GM21526 (cell line): Measurements from ENCODE around the gene UBE3B.

ENCODE experiments used
- ATAC-seq: cut with Tn5 transposase; IDR thresholded peaks from one replicate; pipeline ENCODE4 v1.9.1; 2021; ENCODE audit warnings: moderate library complexity; ENCODE audit not compliant: unreplicated experiment, low FRiP score

Gene UBE3B

DNA sequence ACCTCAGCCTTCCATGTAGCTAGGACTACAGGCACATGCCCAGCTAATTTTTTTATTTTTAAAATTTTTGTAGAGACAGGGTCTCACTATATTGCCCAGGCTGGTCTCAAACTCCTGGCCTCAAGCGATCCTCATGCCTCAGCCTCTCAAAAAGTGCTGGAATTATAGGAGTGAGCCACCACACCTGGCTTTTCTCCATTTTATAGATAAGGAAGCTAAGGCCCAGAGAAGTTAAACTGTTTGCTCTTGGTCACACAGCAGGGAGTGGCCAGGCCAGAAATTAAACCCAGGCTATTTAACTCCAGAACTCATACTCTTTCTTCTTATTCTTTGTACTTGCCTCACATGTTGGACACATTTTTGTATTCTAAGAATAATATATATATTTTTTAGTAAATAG lies 16.5 kb downstream of the UBE3B start:
- no peak for ATAC-seq

DNA sequence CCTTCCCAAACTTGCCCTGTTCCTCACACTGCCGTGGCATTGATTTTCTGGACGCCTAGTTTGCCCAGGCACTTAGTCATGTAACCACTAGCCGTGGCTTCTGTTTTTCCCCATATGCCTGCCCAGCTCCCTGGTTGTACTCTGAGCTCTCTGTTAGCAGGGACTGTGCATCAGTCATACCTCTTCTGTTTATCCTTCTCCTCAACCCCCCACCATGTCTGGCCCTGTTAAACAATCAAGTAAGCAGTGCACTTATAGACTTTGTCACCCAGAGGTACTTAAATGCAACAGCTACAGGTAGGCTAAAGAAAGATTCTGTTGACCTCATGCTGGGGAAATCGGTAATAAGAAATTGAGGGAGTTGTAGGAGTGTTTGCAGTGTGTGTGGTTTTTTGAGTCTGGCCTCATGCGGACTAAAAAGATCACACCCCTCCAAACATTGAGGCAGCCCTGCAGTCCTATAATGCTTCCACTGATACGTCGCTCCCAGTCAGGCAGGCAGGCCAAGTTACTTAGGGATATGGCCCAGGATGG lies 17.0 kb downstream of the UBE3B start:
- no peak for ATAC-seq

DNA sequence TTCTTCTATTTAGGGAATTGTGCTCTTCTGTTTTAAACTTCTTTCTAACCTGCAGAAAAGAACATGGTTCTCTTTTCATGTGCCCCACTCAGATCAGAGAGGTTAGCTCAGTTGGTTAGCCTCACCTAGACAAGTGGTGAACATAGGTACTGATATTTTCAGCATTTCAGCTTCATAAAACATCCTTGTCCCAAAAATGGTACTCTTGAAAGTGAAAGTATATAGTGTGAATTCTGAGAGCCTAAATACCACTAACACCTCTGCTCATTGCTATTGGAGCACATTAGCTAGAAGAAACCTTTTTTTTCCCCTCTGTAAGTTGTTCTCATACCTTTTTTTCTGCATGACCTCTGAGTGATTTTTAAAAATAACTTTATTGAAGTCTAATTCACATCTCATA lies 17.6 kb downstream of the UBE3B start:
- ATAC-seq, result no peak

DNA sequence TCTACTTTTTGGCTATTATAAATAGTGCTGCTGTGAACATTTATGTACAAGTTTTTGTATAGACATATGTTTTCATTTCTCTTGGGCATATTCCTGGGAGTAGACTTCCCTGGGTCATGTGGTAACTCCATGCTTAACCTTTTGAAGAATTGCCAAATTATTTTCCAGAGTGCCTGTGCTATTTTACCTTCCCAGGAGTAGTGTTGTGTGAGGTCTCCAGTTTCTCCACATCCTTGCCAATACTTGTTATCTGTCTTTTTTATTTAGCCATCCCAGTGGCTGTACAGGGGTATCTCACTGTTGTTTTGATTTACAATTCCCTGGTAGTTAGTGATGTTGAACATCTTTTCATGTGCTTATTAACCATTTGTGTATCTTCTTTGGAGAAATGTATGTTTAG lies 18.9 kb downstream of the UBE3B start:
- ATAC-seq, result no peak

DNA sequence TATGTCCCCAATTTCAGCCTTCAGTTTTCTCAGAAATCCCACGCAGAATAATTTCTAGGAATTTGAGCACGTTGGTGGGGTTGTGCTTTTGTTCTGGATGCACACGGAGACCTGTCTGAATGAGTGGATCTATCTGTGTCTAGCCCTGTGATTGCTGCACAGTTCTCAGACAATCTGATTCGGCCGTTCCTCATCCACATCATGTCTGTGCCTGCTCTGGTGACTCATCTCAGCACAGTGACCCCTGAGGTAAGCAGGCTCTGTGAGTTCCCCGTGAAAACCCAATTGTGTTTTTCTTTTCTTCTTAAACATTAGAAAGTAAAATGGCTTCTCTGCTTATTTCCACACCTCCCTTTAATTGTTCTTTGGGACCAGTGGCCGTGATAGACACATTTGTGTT lies 20.2 kb downstream of the UBE3B start:
- no peak for ATAC-seq

DNA sequence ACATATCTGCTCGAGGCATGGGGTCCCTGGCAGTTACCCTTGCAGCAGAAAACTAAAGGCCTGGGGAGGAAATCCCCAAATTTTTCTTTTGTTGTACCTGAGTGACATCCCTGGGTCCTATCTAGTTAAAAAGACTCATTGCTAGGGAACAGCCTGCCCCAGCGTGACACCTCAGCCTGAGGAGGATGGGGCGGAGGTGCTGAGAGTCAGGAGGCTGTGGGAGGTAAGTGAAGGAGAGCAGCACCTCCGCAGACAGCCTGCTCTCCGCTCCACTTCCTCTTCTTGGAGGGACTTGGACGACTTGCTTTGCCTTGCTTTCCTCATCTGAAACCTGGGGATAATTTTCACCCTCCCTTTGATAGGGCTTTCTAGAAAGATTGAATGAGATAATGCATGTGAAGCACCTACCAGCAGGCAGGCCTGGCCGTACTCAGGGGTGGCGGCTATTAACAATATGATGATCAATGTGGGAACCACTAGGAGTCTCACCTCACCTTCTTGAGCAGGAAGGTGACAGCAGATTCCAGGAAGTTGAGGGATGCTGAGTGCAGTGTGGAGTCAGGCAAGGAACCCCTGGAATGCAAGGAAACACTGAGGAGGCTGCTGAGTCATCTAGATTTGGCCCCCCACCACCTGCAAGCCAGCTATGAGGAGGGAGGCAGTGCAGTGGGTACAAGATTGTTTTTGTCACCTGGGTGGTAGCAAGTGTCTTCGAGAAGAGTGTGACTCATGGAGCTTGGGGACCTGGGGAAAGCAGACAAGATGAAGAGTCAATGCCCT lies 23.2 kb downstream of the UBE3B start:
- no peak for ATAC-seq

DNA sequence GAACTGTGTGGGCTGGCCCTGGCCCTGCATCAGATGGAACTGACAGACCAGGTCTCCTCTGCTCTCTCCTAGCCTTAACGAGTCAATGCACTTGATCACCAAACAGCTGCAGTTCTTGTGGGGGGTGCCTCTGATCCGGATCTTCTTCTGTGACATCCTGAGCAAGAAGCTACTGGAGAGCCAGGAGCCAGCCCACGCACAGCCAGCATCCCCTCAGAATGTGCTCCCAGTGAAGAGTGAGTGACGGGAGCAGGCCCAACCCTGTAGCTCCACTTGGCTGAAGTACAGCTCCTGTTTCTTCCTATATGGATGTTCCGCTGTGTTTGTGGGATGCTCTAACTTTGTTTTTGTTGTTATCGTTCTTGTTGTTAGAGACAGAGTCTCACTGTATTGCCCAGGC lies 23.9 kb downstream of the UBE3B start:
- no peak for ATAC-seq

DNA sequence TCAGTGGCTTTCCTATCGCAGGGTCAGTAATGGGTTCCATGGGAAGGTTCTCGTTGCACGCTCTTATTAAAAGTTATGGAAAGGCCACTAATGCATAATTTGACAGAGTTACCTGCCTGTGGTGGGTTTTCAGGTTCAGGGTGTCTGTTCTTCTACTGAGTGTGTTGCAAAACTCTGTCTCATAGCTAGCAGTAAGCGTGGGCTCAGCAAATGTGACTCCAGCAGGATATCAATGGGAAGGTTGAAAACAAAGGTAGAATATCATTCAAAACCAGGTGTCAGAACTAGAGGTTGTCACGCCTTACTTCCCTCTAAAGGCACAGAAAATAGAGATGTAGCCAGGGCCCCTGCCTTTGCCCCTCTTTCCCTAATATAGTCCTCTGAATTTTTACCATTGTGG lies 24.9 kb downstream of the UBE3B start:
- no peak for ATAC-seq

DNA sequence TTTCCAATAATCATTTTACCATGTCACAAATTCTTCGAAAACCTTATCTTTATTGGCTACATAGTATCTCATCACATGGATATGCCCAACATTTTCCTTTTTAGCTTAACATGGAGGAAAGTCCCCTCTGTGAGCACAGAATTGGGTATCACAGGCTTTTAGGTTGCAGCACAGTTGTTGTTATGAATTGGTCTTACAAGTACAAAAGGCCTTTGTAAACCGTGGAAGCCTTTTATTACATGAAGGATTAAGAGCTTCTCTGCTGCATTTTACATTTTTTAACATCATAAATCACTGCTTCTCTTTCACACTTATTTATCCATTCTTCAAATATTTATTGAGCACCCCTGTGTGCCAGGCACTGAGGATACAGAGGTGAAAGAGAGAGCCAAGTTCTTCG lies 26.2 kb downstream of the UBE3B start:
- no peak for ATAC-seq

DNA sequence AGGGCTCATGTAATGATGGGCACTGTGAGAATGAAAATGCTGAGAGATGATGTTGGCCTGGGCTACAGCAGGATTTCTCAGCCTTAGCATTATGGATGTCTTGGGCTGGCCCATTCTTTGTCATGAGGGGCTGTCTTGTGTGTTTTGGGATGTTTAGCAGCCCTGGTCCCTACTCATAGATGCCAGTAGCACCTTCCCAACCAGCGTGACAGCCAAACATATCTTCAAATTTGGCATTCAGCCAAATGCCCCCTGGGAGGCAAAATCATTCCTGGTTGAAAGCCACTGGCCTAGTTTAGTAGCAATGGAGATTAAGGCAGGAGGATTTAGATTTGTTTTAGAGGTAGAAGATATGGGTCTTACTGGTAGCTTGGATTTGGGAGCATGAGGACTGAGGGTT lies 26.6 kb downstream of the UBE3B start:
- no peak for ATAC-seq

DNA sequence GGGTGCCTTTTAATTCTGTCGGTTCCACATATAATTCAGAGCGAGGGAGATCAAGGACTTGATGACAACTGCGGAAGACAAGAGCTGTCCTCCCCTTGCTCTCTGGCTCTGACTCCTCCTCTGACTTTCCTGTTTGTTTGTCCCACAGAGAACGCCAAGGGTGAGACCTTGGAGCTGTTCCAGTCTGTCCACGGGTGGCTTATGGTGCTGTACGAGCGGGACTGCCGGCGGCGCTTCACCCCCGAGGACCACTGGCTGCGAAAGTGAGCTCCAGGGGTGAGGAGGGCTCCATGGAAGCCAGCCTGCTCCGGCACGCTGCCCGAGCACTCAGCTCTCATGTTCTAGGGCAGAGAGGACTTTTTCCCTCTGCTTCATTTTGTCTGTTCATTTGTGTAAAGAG lies 32.8 kb downstream of the UBE3B start:
- ATAC-seq, result no peak

DNA sequence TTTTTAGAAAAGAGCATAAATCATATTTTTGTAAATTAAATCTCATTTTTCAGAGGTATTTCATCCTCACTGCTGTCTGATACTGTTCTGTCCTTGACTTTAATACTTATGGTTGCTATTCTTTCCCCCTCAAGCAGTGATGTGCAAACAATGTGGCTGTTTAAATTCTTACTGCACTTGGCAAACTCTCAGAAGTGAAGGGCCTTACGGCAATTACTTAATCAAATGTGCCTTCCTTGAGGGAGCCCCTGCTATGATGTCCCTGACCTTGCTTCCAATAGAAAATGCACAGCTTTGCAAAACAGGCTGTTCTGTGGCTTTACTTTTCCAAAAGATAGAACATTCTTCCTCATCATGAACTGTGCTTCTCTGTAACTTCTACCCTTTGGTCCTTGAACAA lies 35.2 kb downstream of the UBE3B start:
- ATAC-seq, result no peak

DNA sequence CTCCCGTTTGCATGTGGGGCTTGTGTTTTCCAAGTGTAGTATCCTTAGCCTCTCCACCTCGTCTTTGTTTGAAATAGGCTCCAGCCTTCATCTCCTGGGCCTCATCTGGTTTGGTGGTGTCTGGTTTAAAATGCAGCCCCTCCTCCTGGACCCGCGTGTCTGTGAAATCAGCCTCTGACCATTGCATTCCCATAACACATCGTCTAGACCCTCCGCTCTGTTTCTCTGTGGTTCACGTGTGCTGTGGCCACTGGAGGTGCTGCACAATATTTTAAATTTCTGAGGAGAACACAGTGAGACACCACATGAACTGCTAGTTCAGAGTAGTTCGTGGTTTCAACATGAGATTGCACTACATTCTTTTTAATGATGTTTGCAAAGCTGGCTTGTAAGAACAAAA lies 35.6 kb downstream of the UBE3B start:
- no peak for ATAC-seq

DNA sequence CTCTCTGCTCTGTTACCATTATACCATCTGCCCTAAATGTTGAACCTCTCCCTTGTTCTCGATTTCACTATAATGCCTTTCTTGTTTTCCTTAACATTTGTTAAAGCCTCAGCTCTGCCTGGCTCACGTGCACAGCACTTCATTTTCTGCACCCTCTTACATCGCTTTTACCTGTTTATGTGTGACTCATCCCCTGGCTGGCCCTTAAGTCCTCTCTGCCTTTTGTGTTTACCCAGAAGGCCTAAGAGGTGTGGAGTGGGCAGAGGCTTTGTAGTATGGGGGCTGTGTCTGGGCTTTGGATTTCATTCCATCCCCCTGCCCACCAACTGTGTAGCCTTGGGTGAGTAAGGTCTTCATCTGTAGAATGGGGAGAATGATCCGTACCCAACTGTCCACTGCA lies 36.5 kb downstream of the UBE3B start:
- ATAC-seq, result no peak

DNA sequence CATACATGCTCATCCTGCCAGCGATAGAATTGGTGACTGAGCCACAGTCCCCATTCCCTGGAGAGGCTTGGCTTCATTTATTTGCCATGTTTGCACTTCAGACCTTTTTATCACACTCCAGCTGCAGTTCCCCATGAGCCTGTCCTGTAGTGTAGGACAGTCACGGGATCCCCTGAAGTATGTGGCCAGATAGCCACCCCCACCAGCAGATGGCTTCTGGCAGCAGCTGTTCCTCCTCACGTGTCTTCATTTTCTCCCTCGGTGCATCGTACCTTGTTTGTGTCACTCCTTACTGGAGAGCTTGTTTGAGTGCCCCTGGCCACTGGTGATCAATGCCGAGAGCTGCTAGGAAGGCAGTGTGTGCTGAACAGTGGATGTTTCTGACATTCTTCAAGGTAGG lies 40.2 kb downstream of the UBE3B start:
- no peak for ATAC-seq

DNA sequence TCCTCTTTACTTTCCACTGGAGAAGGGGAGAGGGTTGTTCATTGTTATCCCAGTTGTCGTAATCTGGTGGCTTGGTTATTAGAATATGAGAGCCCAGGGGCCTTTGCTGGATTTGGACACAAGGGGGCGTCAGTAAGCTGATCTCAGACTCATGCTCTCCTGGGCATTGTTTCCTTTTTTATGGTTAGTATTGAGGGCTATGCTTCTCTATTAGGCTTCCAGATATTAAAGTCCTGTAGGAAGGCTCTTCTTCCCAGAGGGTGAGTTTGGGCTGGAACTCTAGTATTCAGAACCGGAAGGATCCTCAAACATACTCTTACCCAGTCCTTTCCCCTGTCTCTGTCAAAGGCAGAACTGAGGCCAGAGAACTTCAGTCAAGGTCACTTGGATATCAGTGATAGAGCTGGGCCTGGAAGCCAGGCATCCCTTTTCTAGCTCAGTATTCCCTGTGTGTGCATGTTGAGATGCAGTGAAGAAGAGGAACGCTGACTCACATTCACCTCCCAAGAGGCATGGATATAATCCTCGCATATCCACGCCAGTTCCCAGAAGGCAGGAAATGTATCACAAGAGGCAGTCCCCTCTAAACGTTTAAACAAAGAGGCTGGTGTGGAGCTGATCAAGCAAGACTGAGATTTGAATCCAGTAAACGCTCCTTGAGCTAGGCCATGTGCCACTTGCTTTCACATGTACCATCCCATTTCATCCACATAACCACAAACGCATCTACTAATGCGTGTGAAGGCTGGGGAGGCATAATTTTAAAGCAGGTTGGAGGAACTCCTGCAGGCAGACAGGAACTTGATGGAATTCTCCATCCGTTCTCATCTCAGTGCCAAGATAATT lies 41.6 kb downstream of the UBE3B start:
- no peak for ATAC-seq

DNA sequence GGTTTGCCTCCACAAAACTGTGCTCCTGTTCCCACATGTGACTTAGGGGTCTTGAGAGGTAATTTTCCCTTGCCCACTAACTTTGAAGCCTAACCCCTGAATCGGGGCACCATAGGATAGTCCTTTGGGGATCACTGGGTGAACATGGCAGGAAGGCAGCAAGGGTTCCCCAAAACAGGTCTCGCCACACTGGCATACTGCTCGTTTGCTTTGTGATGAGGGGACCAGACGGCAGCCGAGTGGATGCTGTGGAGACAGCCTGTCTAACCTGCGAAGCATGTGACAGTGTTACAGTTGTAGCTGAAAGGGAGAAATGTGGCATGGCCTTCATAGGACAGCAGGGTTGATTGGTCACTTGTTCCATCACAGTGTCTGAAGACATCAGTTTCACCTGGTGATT lies 42.4 kb downstream of the UBE3B start:
- ATAC-seq, result no peak

DNA sequence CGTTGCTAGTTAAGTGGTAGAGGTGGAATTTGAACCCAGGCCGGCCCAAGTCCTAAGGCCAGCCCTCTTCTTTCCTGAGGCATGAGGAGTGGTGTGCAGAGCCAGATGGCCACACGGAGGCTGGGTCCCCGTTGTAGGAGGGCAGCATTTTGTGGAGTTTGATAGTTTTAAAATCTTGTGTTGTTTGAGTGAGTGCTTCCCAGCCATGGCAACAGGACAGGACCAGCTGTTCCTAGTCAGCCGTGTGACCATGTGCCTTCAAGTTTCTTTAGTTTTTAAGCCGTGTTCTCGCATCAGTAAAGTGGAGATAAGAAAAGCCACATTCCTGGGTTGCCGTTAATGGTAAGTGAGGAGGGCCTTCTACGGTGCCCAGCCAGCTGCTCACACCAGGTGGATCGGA lies 44.4 kb downstream of the UBE3B start:
- no peak for ATAC-seq

DNA sequence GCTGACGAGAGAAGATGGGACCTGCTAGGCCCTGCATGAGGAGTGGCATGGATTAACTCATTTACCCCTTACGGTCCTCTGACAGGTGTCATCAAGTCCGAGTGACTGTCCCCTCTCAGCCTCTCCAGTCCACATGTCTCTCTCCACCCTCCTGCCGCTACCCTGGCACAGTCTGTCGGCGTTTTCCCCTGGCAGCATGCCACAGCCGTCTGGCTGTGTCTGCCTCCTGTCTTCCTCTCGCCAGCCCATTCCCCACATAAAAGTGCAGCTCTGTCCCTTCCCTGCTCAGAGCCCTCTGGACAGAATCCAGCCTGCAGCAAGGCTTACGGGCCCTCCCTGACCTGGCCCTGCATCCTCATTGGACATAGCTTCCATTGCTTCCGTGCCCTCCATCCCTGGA lies 45.6 kb downstream of the UBE3B start:
- ATAC-seq, result no peak

DNA sequence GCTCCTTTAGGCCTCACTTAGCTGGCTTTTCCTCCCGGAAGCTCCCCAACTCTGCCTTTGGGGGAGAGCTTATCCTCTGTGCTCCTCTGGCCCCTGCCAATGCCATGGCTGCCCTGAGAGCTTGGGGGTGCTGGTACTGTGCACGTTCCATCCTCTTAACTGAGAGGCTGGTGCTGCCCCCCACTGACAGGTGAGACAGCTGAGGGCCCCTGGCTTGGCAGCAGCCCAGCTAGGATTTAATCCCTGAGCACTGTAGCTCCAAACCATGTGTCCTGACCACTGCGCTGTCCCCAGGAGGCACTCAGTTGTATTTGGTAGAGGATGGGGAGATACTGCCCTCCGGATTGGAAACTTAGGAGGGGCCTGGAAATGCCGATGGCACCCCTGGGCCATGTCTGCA lies 46.1 kb downstream of the UBE3B start:
- ATAC-seq, result no peak

DNA sequence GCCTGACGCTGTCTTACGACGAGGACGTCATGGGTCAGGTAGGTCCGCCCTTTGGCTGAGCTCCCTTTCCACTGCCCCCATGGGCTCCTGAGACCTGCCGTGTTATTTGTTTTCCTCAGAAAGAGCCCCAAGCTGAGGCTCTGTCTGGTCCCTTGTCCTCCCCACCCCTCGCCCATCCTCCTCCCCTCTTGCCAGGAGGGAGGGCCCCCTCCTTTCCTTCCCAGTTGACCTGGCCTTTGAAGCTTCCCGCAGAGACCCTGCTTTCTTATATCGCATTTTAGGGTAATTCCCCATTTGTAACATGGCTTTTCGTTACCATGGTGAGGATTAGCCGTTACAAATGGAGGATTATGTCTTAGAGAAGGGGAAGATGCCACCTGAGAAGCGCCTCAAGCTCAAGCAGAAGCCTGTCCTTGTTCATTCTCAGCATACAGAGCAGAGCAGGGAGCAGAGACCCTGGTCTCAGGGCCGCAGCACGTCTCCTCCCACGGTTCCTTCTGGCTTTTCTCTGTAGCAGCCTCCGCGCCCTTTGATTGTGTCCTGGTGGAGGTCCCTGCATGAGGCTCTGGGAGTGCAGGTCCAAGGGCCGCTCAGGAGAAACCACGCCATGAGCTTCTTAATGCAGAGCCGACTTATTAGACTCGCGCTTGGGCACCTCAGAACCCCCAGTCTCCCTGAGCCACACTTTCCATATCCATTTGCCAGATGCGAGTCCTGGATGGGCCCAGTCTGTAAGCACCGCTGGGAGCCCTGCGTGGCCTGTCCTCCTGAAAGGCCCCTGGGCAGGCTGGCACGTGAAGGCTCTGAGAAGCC lies 47.2 kb downstream of the UBE3B start:
- no peak for ATAC-seq
